C4-2B (cell line): ENCODE results near the gene VAV3.

Experiments used
- CTCF ChIP-seq: fragments of 450-650 bp; conservative IDR thresholded peaks from 2 replicates; pipeline ENCODE4 v1.5.1; 2017; ENCODE audit warnings: mild to moderate bottlenecking
- ZFX ChIP-seq: fragments of 450-650 bp; IDR thresholded peaks from 2 replicates; pipeline ENCODE4 v1.6.1; 2017

GRCh38 chr1:107993920-107994319 lies 28.9 kb upstream of the VAV3 start:
- TF ChIP-seq CTCF (no peak), ZFX (no peak)
